ENCODE results near the gene RETNLB.

DNA sequence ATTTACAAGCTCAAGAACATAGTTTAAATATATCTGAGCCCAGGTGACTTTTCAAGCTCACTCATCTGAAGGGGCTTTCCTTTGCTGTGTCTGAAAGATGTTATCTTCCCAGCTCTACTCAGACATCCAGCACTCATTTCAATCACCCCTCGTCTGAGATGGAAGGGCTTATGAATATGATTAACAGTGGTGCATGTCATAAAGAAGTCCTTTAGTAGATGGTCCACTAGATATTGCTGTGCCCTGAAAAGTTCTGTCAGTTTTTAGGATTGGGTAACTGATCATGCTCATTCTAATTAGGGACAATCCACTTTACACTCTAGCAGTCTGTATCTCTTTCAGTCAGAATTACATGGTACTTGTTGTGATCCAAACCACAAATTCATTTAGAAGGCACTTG is 28.3 kb downstream of the RETNLB start:
- TF ChIP-seq CTCF (IDR thresholded peaks at IDR 0.05; ENCODE audit: insufficient read depth, low read depth, low read length) (no peak), EZH2 (IDR thresholded peaks at IDR 0.05; ENCODE audit: insufficient read depth, low read length) (no peak)

All from astrocyte (in vitro differentiated cells and primary cell).